Activated naive CD8-positive, alpha-beta T cell (primary cell): ENCODE data around the gene NTRK3.

Source experiments
- H3K27ac Mint-ChIP-seq: one replicate; pipeline ENCODE4 v1.8.0; 2021; ENCODE audit warnings: mixed read lengths
- H3K27me3 Mint-ChIP-seq: one replicate; pipeline ENCODE4 v1.8.0; 2021; ENCODE audit warnings: mixed read lengths
- H3K36me3 Mint-ChIP-seq: one replicate; pipeline ENCODE4 v1.8.0; 2021; ENCODE audit warnings: mixed read lengths
- H3K4me1 Mint-ChIP-seq: one replicate; pipeline ENCODE4 v1.8.0; 2021; ENCODE audit warnings: low read depth, mixed read lengths
- H3K4me3 Mint-ChIP-seq: one replicate; pipeline ENCODE4 v1.8.0; 2021; ENCODE audit warnings: mild to moderate bottlenecking, mixed read lengths
- H3K9me3 Mint-ChIP-seq: one replicate; pipeline ENCODE4 v1.8.0; 2021; ENCODE audit warnings: low read depth, mixed read lengths

The NTRK3 gene

DNA sequence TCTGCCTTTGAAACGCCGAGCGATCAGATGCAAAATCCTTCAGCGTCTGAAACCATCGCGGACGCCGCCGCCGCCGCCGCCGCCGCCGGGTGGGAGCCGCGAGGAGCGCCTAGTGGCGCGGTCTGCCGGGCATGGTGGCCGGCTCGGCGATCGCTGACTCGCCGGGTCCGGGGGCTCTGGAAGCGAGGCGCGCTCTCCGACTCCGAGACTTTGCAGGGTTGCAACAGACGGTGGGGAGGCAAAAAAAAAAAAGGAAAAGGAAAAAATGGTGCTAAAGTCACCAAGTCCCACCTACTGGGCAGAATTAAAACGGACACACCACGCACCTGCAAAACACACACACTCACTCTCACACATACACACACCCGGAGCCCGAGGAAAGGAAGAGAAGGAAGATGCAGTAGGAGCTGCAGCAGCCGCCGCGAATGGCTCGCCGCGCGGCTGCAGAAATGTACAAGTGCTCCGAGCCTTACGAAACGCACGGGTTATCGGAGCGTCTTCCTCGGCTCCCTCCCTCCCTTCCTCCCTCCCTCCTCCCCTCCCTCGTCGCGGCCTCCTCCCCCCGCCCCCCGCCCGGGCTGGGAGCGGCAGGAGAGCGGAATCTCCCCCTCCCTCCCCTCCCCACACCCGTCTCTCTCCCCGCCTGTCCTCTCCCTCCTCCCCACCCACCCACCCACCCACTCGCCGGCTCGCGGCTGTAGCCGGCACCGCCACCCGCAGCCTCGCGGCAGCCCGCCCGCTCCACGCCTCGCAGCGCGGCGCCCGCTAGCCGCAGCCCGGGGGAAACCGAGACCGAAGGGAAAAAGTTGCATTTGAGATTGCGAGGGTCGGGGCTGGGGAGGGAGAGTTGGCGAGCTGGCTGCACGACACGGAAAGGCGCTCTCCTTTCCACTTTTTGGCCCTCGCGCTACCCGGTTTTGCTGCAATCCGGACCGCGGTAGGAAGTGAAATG lies at the start of gene NTRK3:
TSS of gene NTRK3 (minus strand) at position 461 of the 952 bp plus-strand sequence. CDS start 586 bp downstream, outside the sequence.
- no peak within 1 kb of the TSS for H3K27ac Mint-ChIP-seq
- peaks cover 30% of the 10 kb centered on the region for H3K27me3 Mint-ChIP-seq

DNA sequence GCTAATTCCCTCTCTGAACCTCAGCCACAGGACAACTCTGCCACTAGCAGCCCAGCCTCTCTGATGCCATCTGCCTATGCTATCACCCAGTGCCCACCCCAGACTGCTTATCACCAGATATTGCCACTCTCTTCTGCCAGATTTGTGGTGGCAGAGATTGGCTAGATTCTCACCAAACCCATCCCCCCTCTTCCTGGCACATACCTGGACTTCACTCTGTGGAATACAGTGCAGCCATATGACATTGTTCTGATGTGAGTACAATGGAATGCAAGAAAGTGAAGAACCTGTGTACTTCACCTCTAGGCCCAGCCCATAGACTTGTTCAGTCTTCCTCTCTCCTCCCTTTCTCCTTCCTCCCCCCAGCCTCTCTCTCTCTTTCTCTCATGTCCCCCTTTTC lies 46.9 kb upstream of the NTRK3 start:
- no peaks in the 10 kb centered on the region for H3K9me3 Mint-ChIP-seq
- H3K4me1 Mint-ChIP-seq, result no peaks in the 10 kb centered on the region
- no peak overlapping the region for H3K27ac Mint-ChIP-seq
- no peak overlapping the region for H3K4me3 Mint-ChIP-seq
- H3K36me3 Mint-ChIP-seq, result no peaks in the 10 kb centered on the region
- H3K27me3 Mint-ChIP-seq, result peaks cover 6% of the 10 kb centered on the region

More for the DNA sequence above, at the start of gene NTRK3:
- Mint-ChIP-seq H3K36me3 (no peaks in the 10 kb centered on the region), H3K4me1 (peaks cover 17% of the 10 kb centered on the region), H3K9me3 (no peaks in the 10 kb centered on the region), H3K4me3 (peak within 1 kb of the TSS; percentile 85)

- no peak overlapping the region for H3K27ac Mint-ChIP-seq
- no peaks in the 10 kb centered on the region for H3K36me3 Mint-ChIP-seq
- no peak overlapping the region for H3K4me3 Mint-ChIP-seq
- no peaks in the 10 kb centered on the region for H3K9me3 Mint-ChIP-seq
- peaks cover under 1% of the 10 kb centered on the region for H3K27me3 Mint-ChIP-seq
- H3K4me1 Mint-ChIP-seq, result no peaks in the 10 kb centered on the region
Observed at GRCh38 chr15:88302373-88302772, 45.8 kb upstream of the NTRK3 start.

GRCh38 chr15:88301311-88301710 lies 44.8 kb upstream of the NTRK3 start:
- Mint-ChIP-seq H3K4me3 (no peak overlapping the region), H3K9me3 (no peaks in the 10 kb centered on the region), H3K36me3 (no peaks in the 10 kb centered on the region)

GRCh38 chr15:88300861-88301260 lies 44.3 kb upstream of the NTRK3 start:
- H3K9me3 Mint-ChIP-seq, result no peaks in the 10 kb centered on the region
- H3K27me3 Mint-ChIP-seq, result no peaks in the 10 kb centered on the region
- no peak overlapping the region for H3K27ac Mint-ChIP-seq
- no peaks in the 10 kb centered on the region for H3K36me3 Mint-ChIP-seq
- no peak overlapping the region for H3K4me3 Mint-ChIP-seq
- H3K4me1 Mint-ChIP-seq, result no peaks in the 10 kb centered on the region

More at GRCh38 chr15:88301311-88301710, 44.8 kb upstream of the NTRK3 start:
- H3K27me3 Mint-ChIP-seq, result no peaks in the 10 kb centered on the region
- no peak overlapping the region for H3K27ac Mint-ChIP-seq
- H3K4me1 Mint-ChIP-seq, result no peaks in the 10 kb centered on the region

GRCh38 chr15:88300089-88300488 lies 43.5 kb upstream of the NTRK3 start:
- no peaks in the 10 kb centered on the region for H3K36me3 Mint-ChIP-seq
- no peaks in the 10 kb centered on the region for H3K9me3 Mint-ChIP-seq
- H3K27ac Mint-ChIP-seq, result no peak overlapping the region
- H3K27me3 Mint-ChIP-seq, result no peaks in the 10 kb centered on the region
- H3K4me3 Mint-ChIP-seq, result no peak overlapping the region
- H3K4me1 Mint-ChIP-seq, result no peaks in the 10 kb centered on the region

GRCh38 chr15:88299497-88299896 lies 43.0 kb upstream of the NTRK3 start:
- no peaks in the 10 kb centered on the region for H3K9me3 Mint-ChIP-seq
- H3K27me3 Mint-ChIP-seq, result no peaks in the 10 kb centered on the region
- H3K4me1 Mint-ChIP-seq, result no peaks in the 10 kb centered on the region
- H3K36me3 Mint-ChIP-seq, result no peaks in the 10 kb centered on the region
- no peak overlapping the region for H3K27ac Mint-ChIP-seq
- H3K4me3 Mint-ChIP-seq, result no peak overlapping the region

GRCh38 chr15:88288661-88289060 lies 32.1 kb upstream of the NTRK3 start:
- Mint-ChIP-seq H3K4me3 (no peak overlapping the region), H3K4me1 (no peaks in the 10 kb centered on the region), H3K36me3 (no peaks in the 10 kb centered on the region), H3K27ac (no peak overlapping the region), H3K9me3 (no peaks in the 10 kb centered on the region), H3K27me3 (peaks cover 28% of the 10 kb centered on the region)

- H3K27me3 Mint-ChIP-seq, result peaks cover 33% of the 10 kb centered on the region
- no peak overlapping the region for H3K27ac Mint-ChIP-seq
- no peaks in the 10 kb centered on the region for H3K36me3 Mint-ChIP-seq
- H3K4me1 Mint-ChIP-seq, result no peaks in the 10 kb centered on the region
- H3K9me3 Mint-ChIP-seq, result no peaks in the 10 kb centered on the region
- H3K4me3 Mint-ChIP-seq, result no peak overlapping the region
Observed at GRCh38 chr15:88288206-88288605, 31.7 kb upstream of the NTRK3 start.

GRCh38 chr15:88284318-88284998 lies 27.9 kb upstream of the NTRK3 start:
- H3K4me1 Mint-ChIP-seq, result no peaks in the 10 kb centered on the region
- no peaks in the 10 kb centered on the region for H3K36me3 Mint-ChIP-seq
- no peaks in the 10 kb centered on the region for H3K9me3 Mint-ChIP-seq
- no peak overlapping the region for H3K4me3 Mint-ChIP-seq
- H3K27ac Mint-ChIP-seq, result no peak overlapping the region
- H3K27me3 Mint-ChIP-seq, result peaks cover 37% of the 10 kb centered on the region

DNA sequence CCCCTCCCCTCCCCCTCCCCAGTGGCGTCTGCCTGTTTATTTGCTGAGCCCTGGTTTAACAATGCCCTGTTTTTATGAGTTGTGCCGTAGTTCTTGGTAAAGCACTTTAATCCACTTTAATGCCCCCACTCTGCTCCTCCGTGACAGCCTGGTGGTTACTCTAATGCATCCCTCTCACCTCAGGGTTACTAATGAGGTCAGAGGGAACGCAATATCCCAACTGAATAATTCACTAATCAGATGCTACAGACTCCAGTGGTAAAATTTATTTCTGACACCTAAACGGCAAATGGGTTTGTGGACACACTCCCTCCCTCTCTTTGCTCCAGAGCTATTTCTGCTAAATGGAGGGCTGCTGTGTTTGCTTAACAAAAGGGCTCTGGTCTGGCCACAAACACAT lies 26.1 kb upstream of the NTRK3 start:
- H3K9me3 Mint-ChIP-seq, result no peaks in the 10 kb centered on the region

GRCh38 chr15:88276821-88277410 lies 20.4 kb upstream of the NTRK3 start:
- Mint-ChIP-seq H3K27me3 (peaks cover 6% of the 10 kb centered on the region), H3K4me1 (no peaks in the 10 kb centered on the region), H3K36me3 (no peaks in the 10 kb centered on the region), H3K4me3 (no peak overlapping the region), H3K9me3 (no peaks in the 10 kb centered on the region), H3K27ac (no peak overlapping the region)

More for the DNA sequence above, 26.1 kb upstream of the NTRK3 start:
- Mint-ChIP-seq H3K36me3 (no peaks in the 10 kb centered on the region), H3K4me1 (no peaks in the 10 kb centered on the region), H3K27me3 (peaks cover 38% of the 10 kb centered on the region), H3K4me3 (no peak overlapping the region), H3K27ac (no peak overlapping the region)

DNA sequence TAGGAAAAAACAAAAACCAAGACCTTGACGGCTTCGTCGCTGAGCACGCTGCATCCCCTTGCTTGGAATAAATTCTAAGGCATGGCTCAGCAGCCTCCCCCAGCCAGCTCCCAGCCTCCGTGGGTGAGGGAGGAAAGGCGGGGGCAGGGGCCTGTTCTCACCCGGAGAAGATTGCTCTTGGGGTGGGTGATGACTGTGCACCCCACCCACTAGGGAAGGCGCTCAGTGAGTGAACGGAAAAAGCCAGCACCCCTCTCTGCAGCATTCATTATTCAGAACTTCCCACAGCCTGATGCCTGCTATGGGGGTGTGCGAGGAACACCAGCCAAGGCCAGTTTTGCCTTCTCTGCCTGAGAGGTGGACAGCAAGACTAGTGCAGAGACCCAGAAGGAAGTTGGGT lies 19.3 kb upstream of the NTRK3 start:
- H3K4me1 Mint-ChIP-seq, result no peaks in the 10 kb centered on the region
- H3K36me3 Mint-ChIP-seq, result no peaks in the 10 kb centered on the region
- H3K4me3 Mint-ChIP-seq, result no peak overlapping the region
- H3K27me3 Mint-ChIP-seq, result peaks cover 6% of the 10 kb centered on the region
- H3K27ac Mint-ChIP-seq, result no peak overlapping the region
- no peaks in the 10 kb centered on the region for H3K9me3 Mint-ChIP-seq

DNA sequence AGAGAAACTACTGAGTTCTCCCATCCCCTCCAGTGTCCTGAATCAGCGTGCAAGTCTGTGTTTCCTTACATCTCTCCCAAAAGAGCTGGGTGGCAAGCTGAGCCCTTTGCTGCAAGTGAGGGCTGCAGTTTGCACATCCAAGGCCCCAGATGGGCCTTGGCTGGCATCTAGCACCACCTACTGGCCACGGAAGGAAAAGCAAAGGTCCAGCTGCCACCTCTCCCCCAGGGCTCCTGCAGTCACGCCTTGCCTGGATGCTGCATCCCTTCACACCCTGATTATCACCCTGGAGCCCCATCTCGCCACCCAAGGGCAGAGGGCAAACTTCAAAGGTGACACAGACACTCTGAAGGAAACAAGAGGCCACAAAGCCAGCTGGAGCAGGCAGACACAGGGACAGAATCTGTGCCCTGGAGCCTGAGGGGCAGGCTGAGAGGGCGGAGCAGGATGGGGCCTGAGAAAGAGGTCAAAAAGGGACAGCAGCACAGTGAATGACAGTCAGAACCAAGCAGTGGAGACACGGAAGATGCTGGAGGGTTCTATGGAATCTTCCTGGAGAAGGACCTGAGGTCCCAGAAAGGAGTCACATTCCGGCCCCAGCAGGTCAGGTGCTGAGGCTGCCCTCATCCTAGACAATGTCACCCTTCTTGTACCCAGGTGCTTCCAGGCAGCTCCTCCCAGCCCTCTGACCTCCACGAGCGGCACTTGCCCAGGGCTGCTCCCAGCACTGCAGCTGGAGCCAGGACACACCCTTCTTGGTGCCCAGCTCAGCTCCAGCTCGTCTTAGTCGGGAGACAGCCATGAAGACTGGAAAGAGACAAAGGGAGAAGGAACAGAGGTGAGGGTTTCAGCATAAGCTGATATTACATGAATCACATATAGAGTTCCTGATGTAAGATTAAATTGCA lies 18.3 kb upstream of the NTRK3 start:
- Mint-ChIP-seq H3K36me3 (no peaks in the 10 kb centered on the region), H3K4me1 (no peaks in the 10 kb centered on the region), H3K9me3 (no peaks in the 10 kb centered on the region), H3K27ac (no peak overlapping the region), H3K27me3 (peaks cover 3% of the 10 kb centered on the region), H3K4me3 (no peak overlapping the region)
